NCI-H1417 (cell line): Measurements from ENCODE around the gene CNPPD1.

Experiments
- DNase-seq, 3 experiments: peaks; one replicate each; lab custom pipeline; 2025; lab: John Stamatoyannopoulos, UW

Gene CNPPD1

GRCh38 chr2:219179601-219180465 is 3.1 kb upstream of the CNPPD1 start:
- no peak for DNase-seq

- DNase-seq, result peak in 2 of 3 experiments; percentile 17 to 78
Measured at GRCh38 chr2:219178377-219179175, 1.9 kb upstream of the CNPPD1 start.

- peak; percentile 77 to 94 (median 90) for DNase-seq
Measured at GRCh38 chr2:219177552-219178376, 1.0 kb upstream of the CNPPD1 start, which contains the start of gene RETREG2. RETREG2 (plus strand) TSS chr2:219178275; CDS start chr2:219178353, 78 bp downstream.

GRCh38 chr2:219175928-219176817 is 552 bp downstream of the CNPPD1 start:
- peak in 1 of 3 experiments; percentile 85 for DNase-seq

- DNase-seq, result no peak
Measured at GRCh38 chr2:219175486-219175885, 1.2 kb downstream of the CNPPD1 start.

- DNase-seq, result no peak
Measured at GRCh38 chr2:219174801-219175200, 1.9 kb downstream of the CNPPD1 start.

GRCh38 chr2:219174146-219174545 is 2.6 kb downstream of the CNPPD1 start:
- DNase-seq, result no peak

GRCh38 chr2:219173176-219173575 is 3.5 kb downstream of the CNPPD1 start:
- no peak for DNase-seq

GRCh38 chr2:219172231-219173154 is 4.2 kb downstream of the CNPPD1 start:
- DNase-seq, result no peak

- peak; percentile 8 to 59 (median 19) for DNase-seq
Measured at GRCh38 chr2:219171231-219171651, 5.5 kb downstream of the CNPPD1 start.

GRCh38 chr2:219169930-219170654 is 6.6 kb downstream of the CNPPD1 start, which contains the start of gene SLC23A3:
SLC23A3 (minus strand) TSS chr2:219170029; CDS start chr2:219169984, 45 bp downstream.
- DNase-seq, result no peak

GRCh38 chr2:219168932-219169331 is 7.8 kb downstream of the CNPPD1 start:
- no peak for DNase-seq

- DNase-seq, result no peak
Measured at GRCh38 chr2:219168526-219168925, 8.2 kb downstream of the CNPPD1 start.

- no peak for DNase-seq
Measured at GRCh38 chr2:219167997-219168396, 8.7 kb downstream of the CNPPD1 start.

- no peak for DNase-seq
Measured at GRCh38 chr2:219165058-219165911, 11.4 kb downstream of the CNPPD1 start.

- DNase-seq, result no peak
Measured at GRCh38 chr2:219163156-219163555, 13.6 kb downstream of the CNPPD1 start.

GRCh38 chr2:219161097-219161496 is 15.6 kb downstream of the CNPPD1 start:
- DNase-seq, result no peak
